ENCODE results near the gene SLC13A1. TPM values are rescaled to one million over a fixed set of nuclear protein-coding genes. Genes with fewer than 3 reads are reported as not detected.

The SLC13A1 gene
- total RNA-seq, 1 experiment from 2014 or later = not detected

GRCh38 chr7:123131556-123131955 lies 68.2 kb downstream of the SLC13A1 start:
- H3K9me3 ChIP-seq (ENCODE audit: low read depth, low read length, poor library complexity, severe bottlenecking) = no peaks in the 10 kb centered on the region
- ChIA-PET CTCF (no interaction called here), POLR2A (ENCODE audit: low non-redundant PET) (no interaction called here)
- DNase-seq (ENCODE audit: low spot score) = no peak
- no peaks in the 10 kb centered on the region for H3K4me1 ChIP-seq (ENCODE audit: insufficient read depth, low read length, poor library complexity, severe bottlenecking)
- H3K27ac ChIP-seq (ENCODE audit: low read depth, low read length, poor library complexity, severe bottlenecking) = no peak overlapping the region
- intact Hi-C loops (cut with micrococcal nuclease; ENCODE audit: unreplicated experiment) = no loop called here
- no peak for TF ChIP-seq CTCF (conservative IDR thresholded peaks at IDR 0.05; ENCODE audit: low read depth, low read length)
- no peak for TF ChIP-seq EZH2 (IDR thresholded peaks at IDR 0.05; ENCODE audit: borderline replicate concordance, low read depth, low read length, poor library complexity, severe bottlenecking)
- no peak overlapping the region for H3K4me3 ChIP-seq (ENCODE audit: low read depth, low read length, poor library complexity, severe bottlenecking)
- BruUV-seq (replicated peaks) = no TSS peak
- no peaks in the 10 kb centered on the region for H3K27me3 ChIP-seq (replicated peaks; ENCODE audit: insufficient read depth, low read depth, low read length, poor library complexity)
- no peaks in the 10 kb centered on the region for H3K36me3 ChIP-seq (ENCODE audit: insufficient read depth, low read length, poor library complexity, severe bottlenecking)

GRCh38 chr7:123131140-123131539 lies 68.6 kb downstream of the SLC13A1 start:
- BruUV-seq (replicated peaks) = no TSS peak
- no peaks in the 10 kb centered on the region for H3K4me1 ChIP-seq (ENCODE audit: insufficient read depth, low read length, poor library complexity, severe bottlenecking)
- intact Hi-C loops (cut with micrococcal nuclease; ENCODE audit: unreplicated experiment) = no loop called here
- ChIA-PET CTCF (no interaction called here), POLR2A (ENCODE audit: low non-redundant PET) (no interaction called here)
- TF ChIP-seq CTCF (conservative IDR thresholded peaks at IDR 0.05; ENCODE audit: low read depth, low read length) = no peak
- no peak for TF ChIP-seq EZH2 (IDR thresholded peaks at IDR 0.05; ENCODE audit: borderline replicate concordance, low read depth, low read length, poor library complexity, severe bottlenecking)
- H3K4me3 ChIP-seq (ENCODE audit: low read depth, low read length, poor library complexity, severe bottlenecking) = no peak overlapping the region
- no peak overlapping the region for H3K27ac ChIP-seq (ENCODE audit: low read depth, low read length, poor library complexity, severe bottlenecking)
- no peaks in the 10 kb centered on the region for H3K36me3 ChIP-seq (ENCODE audit: insufficient read depth, low read length, poor library complexity, severe bottlenecking)
- no peaks in the 10 kb centered on the region for H3K9me3 ChIP-seq (ENCODE audit: low read depth, low read length, poor library complexity, severe bottlenecking)
- H3K27me3 ChIP-seq (replicated peaks; ENCODE audit: insufficient read depth, low read depth, low read length, poor library complexity) = no peaks in the 10 kb centered on the region
- no peak for DNase-seq (ENCODE audit: low spot score)

- H3K4me3 ChIP-seq (ENCODE audit: low read depth, low read length, poor library complexity, severe bottlenecking) = no peak overlapping the region
- BruUV-seq (replicated peaks) = no TSS peak
- ChIA-PET CTCF (no interaction called here), POLR2A (ENCODE audit: low non-redundant PET) (no interaction called here)
- no peak overlapping the region for H3K27ac ChIP-seq (ENCODE audit: low read depth, low read length, poor library complexity, severe bottlenecking)
- H3K4me1 ChIP-seq (ENCODE audit: insufficient read depth, low read length, poor library complexity, severe bottlenecking) = peaks cover 2% of the 10 kb centered on the region
- TF ChIP-seq CTCF (conservative IDR thresholded peaks at IDR 0.05; ENCODE audit: low read depth, low read length) (no peak), EZH2 (IDR thresholded peaks at IDR 0.05; ENCODE audit: borderline replicate concordance, low read depth, low read length, poor library complexity, severe bottlenecking) (no peak)
- no peaks in the 10 kb centered on the region for H3K9me3 ChIP-seq (ENCODE audit: low read depth, low read length, poor library complexity, severe bottlenecking)
- H3K27me3 ChIP-seq (replicated peaks; ENCODE audit: insufficient read depth, low read depth, low read length, poor library complexity) = no peaks in the 10 kb centered on the region
- no peaks in the 10 kb centered on the region for H3K36me3 ChIP-seq (ENCODE audit: insufficient read depth, low read length, poor library complexity, severe bottlenecking)
- no peak for DNase-seq (ENCODE audit: low spot score)
- intact Hi-C loops (cut with micrococcal nuclease; ENCODE audit: unreplicated experiment) = no loop called here
These were observed 73.1 kb downstream of the SLC13A1 start for GRCh38 chr7:123126691-123127090.

All from A673 (cell line).